Peyer's patch (tissue), 4 donors: Measurements from ENCODE around the gene MEIS1.

ENCODE experiments used
- CTCF ChIP-seq, 6 experiments: fragments of 450-650 bp in 4 of 6; fragments of 200-600 bp in 2 of 6; sonication (generic) in 1 of 6; IDR thresholded peaks; one replicate each; pipeline ENCODE4 v1.5.1; 2017 to 2019; ENCODE audit warnings: antibody characterized with exemption in 6 of 6, mild to moderate bottlenecking in 3 of 6, moderate library complexity in 1 of 6
- POLR2A ChIP-seq, 2 donors: fragments of 450-650 bp; IDR thresholded peaks; one replicate each; pipeline ENCODE4 v1.5.1; 2017; ENCODE audit warnings: antibody characterized with exemption in 2 of 2, mild to moderate bottlenecking in 2 of 2, moderate library complexity in 2 of 2

- TF ChIP-seq CTCF (IDR thresholded peaks at IDR 0.05) = no peak
- TF ChIP-seq POLR2A (IDR thresholded peaks at IDR 0.05) = no peak
Observed at GRCh38 chr2:66427300-66427699, 7.6 kb upstream of the MEIS1 start.
